GM21528 (cell line): Measurements from ENCODE around the gene NID2.
A peak's percentile ranks its signal among the peaks of the same experiment; 100 is the strongest.

ENCODE experiments used
- ATAC-seq: cut with Tn5 transposase; IDR thresholded peaks from one replicate; pipeline ENCODE4 v1.9.1; 2021; ENCODE audit warnings: mild to moderate bottlenecking, moderate library complexity; ENCODE audit not compliant: unreplicated experiment, low FRiP score

The NID2 gene

DNA sequence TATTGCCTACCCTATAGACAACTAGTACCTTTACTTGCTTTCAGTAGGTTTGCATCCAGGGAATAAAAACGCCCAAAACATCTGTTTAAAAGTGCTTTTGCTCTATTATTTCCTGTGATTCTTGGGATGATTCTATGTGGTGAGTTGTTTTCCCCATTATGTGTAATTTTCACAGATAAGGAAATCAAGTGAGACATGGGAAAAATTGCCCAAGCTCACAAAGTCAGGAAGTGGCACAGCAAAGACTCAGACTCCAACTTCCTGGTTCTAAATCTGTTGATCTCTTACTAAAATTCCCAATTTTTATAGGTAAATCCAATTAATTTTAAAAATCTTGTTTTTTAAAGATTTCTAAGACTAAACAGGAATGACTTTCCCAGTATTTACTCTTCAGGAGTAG is 39.0 kb downstream of the NID2 start:
- no peak for ATAC-seq

DNA sequence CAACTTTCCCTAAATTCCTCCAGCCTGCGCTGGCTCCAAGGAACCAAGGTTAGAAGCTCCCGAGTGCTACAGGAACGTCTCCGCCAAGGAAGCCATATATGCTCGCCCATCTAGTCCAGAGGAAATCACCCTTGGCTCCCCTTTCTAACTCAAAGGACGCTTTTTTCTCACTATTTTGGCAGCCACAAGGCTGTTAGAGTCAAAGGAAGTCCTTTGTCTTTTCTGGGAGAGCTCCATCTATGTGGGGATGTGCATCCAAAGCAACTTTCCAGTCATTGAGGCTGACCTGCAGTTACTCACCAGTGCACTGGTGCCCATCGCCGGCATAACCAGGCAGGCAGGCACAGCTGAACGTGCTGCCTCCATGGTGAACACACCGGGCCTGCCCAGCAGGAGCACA is 42.0 kb downstream of the NID2 start:
- no peak for ATAC-seq

DNA sequence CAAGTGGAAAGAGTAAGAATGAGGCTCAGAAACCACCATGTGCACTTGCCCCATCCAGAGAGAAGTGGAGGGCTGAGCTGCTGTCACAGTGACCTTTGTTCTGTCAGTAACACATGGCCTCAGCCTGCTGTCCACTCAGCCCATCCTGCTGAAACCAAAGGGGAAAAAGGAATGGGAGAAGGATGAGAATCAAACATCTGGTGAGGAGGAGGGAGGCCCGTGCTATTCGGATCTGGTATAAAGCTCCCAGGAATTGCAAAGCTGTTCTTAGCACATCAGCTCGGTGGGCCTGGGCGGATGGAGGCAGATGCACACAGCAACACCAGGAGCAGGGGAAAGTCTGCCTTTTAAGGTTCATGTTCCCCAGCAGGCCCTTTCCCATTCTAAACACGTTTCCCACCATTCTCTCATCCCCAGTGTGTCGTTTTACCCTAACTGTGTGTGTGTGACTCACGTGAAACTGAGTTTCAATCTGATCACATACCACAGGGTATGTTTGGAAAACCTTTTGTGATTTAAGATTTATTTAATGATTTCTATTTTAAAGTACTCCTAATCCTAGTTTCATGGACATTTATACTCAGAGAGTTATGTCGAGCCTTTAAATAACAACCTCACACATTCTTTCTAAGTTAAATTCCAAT is 42.7 kb downstream of the NID2 start:
- ATAC-seq = no peak

DNA sequence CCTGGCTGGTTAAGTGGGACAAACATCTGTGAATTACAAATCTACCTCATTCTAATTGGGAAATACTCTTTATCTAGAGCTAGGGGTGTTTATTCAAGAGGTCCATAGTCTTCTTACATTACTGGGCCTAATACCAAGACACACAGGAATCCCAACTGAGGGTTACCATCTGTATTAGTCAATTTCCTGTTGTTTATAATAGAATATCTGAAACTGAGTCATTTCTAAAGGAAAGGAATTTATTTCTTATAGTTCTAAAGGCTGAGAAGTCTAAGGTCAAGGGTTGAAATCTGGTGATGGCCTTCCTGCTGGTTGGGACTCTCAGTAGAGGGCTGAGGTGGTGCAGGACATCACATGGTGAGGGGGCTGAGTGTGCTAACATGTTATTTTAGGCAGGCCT is 43.5 kb downstream of the NID2 start:
- no peak for ATAC-seq

DNA sequence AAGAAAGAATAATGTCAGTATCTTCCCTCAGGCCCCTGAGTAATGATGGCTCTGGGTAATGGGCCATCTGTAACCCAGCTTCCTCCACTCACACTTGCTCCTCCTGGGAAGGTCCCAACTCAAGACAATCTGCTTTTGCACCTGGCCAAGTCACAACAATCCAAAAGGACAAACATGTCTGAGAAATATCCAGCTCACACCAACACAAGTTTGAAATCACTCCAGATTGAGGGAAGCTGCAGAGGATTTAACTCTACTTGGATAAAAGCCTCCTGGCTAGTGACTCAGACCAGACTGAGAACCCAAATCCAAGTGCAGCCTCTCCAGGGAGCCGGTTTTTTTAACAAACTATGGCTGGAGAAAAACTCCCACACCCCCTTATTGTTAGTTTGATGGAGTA is 45.3 kb downstream of the NID2 start:
- no peak for ATAC-seq

DNA sequence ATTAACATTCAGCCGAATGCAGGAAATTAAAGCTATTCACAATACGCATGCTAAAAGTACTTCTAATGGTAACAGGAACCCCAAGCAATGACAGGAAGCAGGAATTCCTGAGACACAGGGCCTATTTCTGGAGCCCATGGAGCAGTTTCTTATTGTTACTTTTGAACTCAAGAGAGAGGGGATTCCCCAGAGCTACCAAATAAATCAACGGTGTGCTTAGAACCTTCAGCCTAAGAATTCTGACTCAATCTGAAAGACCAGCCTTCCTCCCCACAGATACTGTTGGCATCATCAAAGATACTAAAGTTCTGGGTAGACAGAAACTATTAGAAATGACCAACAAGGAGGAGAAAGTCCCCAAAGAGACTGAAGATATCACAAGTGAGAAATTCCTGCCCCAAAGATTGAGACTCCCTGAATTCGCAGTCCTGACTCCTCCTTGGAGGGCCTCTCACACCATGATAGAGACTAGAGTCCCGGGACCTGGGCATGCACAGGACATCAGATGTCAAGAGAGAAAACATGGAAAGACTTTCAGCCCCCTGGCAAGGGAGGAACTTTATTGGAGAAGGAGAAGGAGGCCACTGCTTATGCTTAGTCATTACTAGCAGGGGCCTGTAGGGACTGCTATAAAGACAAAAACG is 46.8 kb downstream of the NID2 start:
- ATAC-seq = peak; percentile 66

DNA sequence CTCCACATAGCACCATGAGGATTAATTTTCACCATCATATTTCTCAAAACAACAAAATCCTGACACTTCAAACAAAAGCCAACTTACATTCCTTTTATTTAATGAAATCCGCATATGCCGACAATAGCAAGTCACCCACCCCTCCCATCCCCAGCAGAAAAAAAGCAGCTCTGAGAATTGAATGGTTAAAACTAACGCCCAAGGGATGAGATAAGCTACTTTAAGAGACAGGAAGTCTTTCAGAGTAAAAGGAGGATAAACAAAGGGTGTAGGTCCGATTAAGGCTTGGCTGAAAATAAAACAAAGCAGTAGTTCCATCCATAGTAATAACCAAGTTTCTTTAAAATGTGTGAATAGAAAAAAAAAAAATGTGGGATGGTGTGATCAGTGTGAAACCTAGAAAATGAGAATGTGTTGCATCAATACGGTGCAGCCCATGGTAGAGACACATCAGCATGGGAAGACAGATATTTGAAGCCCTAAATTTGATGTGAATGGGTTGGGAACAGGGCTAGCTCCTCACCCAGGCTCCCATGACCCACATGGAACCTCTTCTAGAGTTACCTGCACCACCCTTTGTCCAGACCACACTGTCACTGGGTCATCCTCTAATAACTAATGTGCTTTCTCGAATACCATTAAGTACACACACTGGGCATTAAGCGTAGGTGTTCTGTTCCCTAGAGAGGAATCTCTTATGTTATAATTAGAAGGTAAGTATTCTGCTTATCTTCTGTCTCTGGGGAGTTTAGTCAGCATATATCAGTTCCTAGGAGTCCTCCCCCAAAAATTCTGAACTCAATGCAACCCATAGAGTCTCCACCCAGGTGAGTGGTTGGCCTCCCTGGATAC is 47.8 kb downstream of the NID2 start:
- no peak for ATAC-seq

DNA sequence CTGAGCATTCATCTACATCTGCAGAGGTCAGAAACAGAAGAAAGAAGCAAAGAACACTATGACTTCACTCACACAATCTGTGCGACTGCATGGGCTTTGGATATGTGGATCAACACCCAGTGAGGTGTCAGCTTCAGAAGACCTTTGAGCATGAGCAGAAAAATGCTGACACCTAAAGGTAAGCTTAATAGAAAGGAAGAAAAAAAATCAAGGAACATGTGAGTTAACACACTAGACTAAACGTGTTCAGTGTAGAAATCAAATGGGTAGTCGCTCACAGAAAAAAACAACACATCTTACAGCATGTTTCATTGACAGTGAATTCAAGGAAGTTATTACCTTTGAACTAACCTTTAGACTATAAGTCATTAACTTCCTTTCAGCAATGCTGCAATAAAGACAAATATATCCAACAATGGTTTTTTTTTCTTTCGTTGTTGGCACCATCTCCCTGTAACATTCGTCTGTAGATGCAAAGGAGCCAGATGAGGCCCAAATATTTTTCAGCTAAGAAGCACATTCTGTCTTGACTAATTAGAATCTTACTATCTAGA is 48.6 kb downstream of the NID2 start:
- ATAC-seq = no peak

DNA sequence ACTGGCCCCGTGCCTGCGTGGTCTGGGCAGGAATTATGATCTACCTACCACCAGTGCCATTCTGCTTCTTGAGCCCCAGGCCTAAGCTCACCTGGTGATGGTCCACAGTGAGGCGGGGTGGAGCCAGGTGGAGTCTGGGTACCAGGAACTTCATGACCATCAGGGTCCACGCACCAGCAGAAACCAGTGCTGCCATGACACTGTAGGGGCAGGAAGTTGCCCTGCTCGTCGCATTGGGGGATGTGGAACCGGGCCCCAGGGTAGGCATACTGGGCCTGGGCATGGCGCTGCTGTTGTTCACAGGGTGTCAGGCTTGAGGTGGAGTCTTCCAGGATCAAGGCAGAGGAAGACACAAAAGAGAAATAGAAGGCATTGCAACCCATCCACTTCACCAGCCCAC is 49.9 kb downstream of the NID2 start:
- ATAC-seq = no peak

DNA sequence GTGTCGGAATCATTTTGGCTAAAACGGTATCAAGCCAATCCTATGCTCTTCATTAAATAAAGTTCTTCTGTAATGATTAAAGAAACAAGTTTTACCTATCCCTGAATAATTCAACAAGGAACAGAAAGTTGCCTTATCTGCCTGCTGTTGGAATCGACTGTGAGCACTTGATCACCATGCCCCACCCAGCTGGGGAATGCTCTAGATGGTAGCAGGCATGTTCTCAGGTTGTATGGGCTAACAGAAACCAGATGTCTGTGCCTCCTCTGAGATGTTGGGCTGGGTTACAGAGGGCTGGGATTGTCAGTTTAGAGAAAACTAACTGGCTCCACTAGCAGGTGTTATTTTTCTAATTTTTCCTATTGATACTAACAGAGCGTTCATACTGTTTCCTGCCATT is 50.6 kb downstream of the NID2 start:
- ATAC-seq = no peak

DNA sequence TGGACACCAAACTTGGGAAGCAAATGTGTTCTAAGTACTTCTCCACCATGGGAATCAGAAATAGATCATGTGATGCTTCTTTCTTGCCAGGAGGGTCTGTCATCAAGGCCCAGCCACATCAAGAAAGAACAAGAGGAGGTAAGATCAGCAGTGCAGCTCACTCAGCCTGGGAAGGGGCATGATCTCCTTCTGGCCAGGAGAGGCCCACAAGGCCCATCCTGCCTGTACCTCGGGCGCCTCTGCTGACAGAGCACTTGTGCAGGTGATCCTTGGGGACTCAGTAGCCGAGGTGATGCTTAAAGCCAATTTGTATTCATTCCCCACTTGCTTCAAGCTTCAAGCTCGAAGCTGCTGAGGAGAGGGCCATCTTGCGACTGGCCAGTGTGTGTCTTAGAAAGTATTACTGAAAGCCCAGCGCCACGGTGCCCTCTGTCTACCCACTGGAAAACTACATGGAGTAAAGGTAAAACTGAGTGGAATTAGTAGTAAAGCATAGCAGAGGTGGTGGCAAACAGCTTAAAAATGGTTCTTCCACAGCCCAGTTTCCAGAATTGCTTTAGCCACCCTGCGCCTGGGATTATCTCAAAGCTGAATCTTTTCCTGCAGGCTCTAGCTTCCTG is 53.3 kb downstream of the NID2 start:
- ATAC-seq = no peak

DNA sequence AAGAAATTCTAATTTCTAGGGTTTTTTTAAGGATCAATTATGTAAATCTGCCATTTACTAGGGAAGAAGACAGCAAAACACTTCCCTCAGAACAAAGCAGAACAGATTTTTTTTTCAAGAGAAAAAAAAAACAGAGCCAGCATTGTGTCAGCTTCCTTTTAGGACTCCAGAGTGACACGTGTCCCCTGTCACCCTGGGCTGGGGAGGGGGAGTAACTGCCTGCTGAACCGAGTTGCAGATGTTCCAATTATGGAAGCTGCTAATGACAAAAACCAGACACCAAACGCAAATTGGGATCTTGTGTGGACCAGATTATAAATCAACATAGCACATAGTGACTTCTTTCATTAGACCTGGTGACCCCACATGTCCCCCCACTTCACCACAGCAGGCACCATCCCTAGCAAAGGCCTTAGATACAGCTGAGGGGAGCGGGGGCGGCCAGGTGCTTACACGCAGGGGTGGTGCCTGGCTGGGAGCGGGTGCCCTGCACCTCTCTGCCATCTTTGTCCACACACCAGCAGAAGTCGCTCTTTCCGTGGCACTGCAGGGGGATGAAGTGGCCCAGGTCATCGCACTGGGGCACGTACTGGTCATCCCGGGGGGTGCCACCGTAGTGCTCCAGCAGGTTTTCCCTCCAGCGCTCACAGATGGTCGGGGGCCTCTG is 54.1 kb downstream of the NID2 start:
- ATAC-seq = no peak

DNA sequence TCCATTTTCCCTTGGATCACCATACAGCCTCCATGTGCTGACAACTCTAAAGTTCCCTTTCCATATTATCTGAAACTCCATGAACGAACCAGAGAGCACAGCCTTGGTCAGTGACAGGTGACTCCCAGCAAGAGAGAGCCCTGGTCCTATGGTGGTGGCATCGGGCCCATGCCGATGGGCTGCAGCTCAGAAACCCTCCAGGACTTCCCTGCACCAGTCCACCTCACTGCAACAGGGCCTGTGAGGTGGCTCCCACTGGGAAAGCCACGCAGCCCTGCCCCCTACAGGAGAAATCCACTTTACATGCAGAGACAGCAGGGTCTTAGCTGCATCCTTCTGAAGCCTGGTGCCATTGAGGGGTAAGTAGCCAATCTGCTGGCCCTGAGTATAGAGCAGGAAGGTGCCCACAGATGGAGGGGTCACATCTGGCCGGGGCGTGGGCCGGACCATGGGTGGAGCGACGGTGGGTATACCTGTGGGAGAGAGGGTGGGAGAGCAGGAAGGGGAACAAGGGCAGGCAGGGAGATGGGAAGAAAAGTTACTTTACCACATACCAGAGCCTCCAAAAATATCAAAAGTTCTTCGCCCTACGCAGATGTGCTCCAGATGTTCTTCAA is 54.8 kb downstream of the NID2 start:
- no peak for ATAC-seq

DNA sequence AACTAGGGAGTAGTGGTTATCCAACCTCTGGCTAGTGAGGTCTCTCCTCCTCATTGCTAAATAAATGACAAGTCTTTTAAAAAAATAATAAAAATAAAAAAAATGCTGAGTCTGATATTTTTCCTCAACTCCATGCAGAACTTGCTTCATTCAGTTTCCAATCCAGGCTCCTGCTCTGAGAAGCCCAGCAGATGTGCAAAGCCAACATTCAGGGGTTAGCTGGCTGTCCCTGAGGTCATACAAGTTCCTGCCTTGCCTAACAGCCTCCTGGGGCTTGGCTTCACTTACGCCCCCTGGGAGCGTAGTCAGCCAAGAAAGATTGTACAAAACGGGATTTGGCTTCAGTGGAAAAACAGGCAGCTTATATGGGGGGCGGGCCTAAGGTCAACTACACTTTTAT is 56.2 kb downstream of the NID2 start:
- ATAC-seq = no peak

DNA sequence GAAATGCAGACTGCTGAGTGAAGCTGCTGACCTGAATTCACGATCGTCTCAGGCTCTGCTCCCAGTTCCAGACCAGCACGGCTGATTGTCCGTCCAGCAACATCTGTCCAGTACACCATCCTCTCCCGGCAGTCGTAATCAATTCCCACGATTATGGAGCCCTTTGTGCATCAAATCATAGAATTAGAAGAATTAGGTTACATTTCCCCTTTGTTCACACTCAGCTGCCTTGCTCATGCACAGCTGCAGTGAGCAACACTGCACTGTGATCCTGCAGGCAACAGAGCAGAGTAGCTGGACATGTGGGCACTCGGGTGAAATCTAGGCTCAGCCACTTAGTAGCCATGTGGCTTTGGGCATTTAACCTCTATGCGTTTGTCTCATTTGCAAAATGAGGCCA is 57.3 kb downstream of the NID2 start:
- ATAC-seq = no peak

DNA sequence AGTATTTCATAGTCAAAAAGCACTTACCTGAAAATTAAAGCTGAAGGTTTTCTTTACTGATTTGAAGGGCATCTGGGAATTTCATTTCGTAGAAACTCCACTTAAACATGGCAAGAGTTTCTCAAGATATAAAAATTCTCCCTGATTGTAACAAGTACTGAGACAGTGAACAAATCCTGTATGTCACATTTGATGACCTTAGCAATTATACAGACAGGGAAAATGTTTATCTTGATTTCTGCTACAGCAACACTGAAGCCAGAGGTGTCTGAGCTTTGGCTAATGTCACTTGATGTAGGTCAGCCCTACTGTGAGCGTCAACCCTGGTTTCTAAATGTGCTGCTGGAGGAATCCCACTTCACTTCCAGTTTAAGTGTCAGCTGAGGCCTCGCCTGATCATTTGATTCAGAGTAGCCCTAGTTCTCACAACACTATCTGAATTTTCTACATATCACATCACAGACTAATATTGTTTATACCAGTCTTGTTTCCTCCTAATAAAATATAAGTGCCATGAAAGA is 58.6 kb downstream of the NID2 start:
- ATAC-seq = no peak

DNA sequence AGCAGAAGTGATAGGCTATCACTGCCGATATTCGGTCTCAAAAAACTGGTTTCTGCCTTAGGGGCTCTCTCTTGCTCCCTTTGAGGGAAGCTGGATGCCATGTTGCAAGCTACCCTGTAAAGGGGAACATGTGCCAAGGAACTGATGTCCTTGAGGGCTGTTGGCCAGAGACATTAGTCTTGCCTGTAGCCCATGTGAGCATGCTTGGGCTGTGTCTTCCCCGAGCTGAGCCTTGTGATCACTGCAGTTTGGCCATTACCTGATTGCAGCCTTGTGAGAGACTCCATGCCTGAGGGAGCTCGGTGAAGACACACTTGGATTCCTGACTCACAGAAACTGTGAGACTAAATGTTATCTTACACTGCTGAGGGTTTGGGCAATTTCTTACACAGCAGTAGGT is 60.7 kb downstream of the NID2 start:
- no peak for ATAC-seq

DNA sequence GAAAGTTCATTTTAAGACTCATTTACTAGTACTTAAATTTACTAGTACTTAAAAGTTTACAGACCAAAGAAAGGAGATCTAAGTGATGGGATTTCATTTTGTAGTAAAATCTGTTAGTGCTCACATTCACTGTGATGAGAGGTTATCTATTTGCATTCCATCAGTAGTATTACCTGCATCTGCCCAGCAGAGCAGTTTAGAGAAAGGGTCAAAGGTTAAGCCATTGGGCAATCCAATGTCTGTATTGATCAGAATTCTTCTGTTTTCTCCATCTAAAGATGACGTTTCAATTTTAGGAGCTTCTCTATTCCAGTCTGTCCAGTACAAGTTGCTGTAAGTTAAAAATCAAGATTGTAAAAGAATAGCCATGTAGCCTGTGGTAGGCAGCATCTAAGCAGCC is 61.2 kb downstream of the NID2 start:
- ATAC-seq = no peak

DNA sequence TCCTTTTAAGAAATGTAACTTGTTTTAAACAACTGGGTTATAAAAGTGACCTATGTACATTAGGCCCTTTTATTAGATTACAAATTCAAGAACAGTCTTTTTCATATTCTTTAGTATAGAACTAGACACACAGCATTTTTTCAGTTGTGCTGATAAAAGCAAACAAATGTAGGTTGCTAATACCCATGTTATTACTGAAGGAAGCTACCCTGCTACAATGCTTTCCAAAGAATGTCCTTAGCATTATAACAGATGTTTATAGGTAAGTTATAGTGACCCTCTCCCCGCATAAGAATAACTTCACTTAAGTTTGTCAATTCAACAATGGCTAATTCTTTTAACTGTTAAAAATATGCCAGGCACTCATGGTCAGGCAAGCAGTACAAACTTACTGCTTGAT is 61.6 kb downstream of the NID2 start:
- no peak for ATAC-seq

DNA sequence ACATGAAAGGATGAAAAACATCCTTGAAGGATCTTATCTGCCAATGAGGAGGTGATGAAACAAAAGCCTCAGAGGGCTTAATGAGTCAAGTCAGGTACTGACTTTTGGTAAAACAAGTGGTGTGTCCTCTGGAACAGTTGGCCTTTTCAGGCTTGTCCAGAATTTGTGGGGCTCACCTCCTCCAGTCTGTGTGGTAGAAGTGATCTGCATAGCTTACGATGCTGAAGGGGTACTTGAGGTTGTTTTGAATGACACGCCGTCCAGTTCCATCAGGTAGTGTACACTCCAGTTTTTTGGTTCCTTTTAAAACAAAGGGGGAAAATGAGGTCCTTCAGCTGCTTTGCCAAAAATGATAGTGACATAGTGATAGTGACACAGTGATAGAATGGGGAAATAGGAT is 62.5 kb downstream of the NID2 start:
- no peak for ATAC-seq
